HCT116 (cell line): ENCODE measurements around the gene SDC3.

Experiments used
- CEBPB ChIP-seq: IDR thresholded peaks from 2 replicates; pipeline ENCODE4 v1.6.1; 2012; ENCODE audit warnings: low read depth
- EZH2 ChIP-seq: fragments of 200-600 bp; sonication (generic); IDR thresholded peaks from 2 replicates; pipeline ENCODE4 v1.6.1; 2017; ENCODE audit warnings: antibody characterized with exemption, mixed run types
- FOSL1 ChIP-seq: IDR thresholded peaks from 2 replicates; pipeline ENCODE4 v1.6.1; 2012; ENCODE audit warnings: low read depth
- POLR2A ChIP-seq: IDR thresholded peaks from 2 replicates; pipeline ENCODE4 v1.7.0; 2011; ENCODE audit warnings: borderline replicate concordance; ENCODE audit not compliant: insufficient read depth, insufficient read length; ENCODE audit errors: extremely low read depth
- POLR2AphosphoS5 ChIP-seq: IDR thresholded peaks from 2 replicates; pipeline ENCODE4 v1.6.1; 2011; ENCODE audit warnings: mild to moderate bottlenecking, low read depth, low read length, moderate library complexity
- RAD21 ChIP-seq: IDR thresholded peaks from 2 replicates; pipeline ENCODE4 v1.6.1; 2012; ENCODE audit warnings: low read depth, mild to moderate bottlenecking
- SP1 ChIP-seq: IDR thresholded peaks from 2 replicates; pipeline ENCODE4 v1.6.1; 2012; ENCODE audit warnings: low read depth
- TCF7L2 ChIP-seq: IDR thresholded peaks from 2 replicates; pipeline ENCODE4 v1.7.0; 2011; ENCODE audit warnings: borderline replicate concordance, inconsistent platforms; ENCODE audit not compliant: insufficient read depth, insufficient read length; ENCODE audit errors: extremely low read depth
- YY1 ChIP-seq: IDR thresholded peaks from 2 replicates; pipeline ENCODE4 v1.6.1; 2011; ENCODE audit warnings: low read length, low read depth, moderate library complexity, mild to moderate bottlenecking; ENCODE audit not compliant: insufficient replicate concordance; ENCODE audit errors: extremely low read depth
- TF ChIP-seq, protein P1 (sequence below), 3 experiments: fragments of 200-600 bp in 1 of 3; sonication (generic) in 1 of 3; IDR thresholded peaks in 2 of 3; conservative IDR thresholded peaks in 1 of 3; 2 replicates each; pipeline ENCODE4 v1.5.1; 2012 to 2017; ENCODE audit warnings: low read depth in 2 of 3, low read length in 2 of 3, antibody characterized with exemption in 1 of 3, borderline replicate concordance in 1 of 3, control low read depth in 1 of 3, mild to moderate bottlenecking in 1 of 3, mixed read lengths in 1 of 3, mixed run types in 1 of 3, moderate library complexity in 1 of 3; ENCODE audit not compliant: insufficient read depth in 1 of 3
- TF ChIP-seq, protein P2 (sequence below): IDR thresholded peaks from 2 replicates; pipeline ENCODE4 v1.6.1; 2012; ENCODE audit warnings: low read depth
- TF ChIP-seq, protein P3 (sequence below): IDR thresholded peaks from 2 replicates; pipeline ENCODE4 v1.6.1; 2012

DNA sequence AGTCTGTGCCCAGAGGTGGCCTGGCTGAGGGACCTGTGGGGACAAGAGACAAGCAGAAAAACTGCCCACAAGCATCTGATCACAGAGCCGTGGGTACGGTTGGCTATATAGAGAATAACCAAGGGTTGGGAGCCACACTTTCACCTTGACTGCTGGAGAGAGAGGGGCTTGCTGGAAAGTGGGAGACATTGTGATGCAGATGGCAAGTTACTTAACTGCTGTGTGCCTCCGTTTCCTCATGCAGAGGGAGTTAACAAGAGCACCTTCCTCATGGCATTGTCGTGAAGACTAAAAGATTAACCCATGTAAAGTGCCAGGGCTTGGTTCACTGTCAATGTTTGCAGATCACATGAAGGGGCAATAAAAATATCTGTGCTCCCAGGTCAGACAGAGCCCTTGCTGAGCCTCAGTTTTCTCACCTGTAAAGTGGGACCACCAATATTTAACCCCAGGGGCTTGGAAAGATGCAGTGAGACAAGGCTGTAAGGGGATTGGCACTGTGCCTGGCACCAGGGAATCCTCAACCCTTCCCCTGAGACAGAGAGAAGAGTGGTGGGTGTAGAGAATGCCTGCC lies 52.8 kb downstream of the SDC3 start:
- TF ChIP-seq SP1 (no peak), POLR2A (no peak), EZH2 (no peak), POLR2AphosphoS5 (no peak), TCF7L2 (no peak), RAD21 (no peak), YY1 (no peak), CEBPB (no peak), FOSL1 (no peak)
- TF ChIP-seq, protein P1, sequence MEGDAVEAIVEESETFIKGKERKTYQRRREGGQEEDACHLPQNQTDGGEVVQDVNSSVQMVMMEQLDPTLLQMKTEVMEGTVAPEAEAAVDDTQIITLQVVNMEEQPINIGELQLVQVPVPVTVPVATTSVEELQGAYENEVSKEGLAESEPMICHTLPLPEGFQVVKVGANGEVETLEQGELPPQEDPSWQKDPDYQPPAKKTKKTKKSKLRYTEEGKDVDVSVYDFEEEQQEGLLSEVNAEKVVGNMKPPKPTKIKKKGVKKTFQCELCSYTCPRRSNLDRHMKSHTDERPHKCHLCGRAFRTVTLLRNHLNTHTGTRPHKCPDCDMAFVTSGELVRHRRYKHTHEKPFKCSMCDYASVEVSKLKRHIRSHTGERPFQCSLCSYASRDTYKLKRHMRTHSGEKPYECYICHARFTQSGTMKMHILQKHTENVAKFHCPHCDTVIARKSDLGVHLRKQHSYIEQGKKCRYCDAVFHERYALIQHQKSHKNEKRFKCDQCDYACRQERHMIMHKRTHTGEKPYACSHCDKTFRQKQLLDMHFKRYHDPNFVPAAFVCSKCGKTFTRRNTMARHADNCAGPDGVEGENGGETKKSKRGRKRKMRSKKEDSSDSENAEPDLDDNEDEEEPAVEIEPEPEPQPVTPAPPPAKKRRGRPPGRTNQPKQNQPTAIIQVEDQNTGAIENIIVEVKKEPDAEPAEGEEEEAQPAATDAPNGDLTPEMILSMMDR (IDR thresholded peaks at IDR 0.05 in 2 of 3, conservative IDR thresholded peaks at IDR 0.05 in 1 of 3; ENCODE audit: borderline replicate concordance in 1 of 3, insufficient read depth in 1 of 3, low read depth in 2 of 3, low read length in 2 of 3) = no peak
- TF ChIP-seq, protein P2, sequence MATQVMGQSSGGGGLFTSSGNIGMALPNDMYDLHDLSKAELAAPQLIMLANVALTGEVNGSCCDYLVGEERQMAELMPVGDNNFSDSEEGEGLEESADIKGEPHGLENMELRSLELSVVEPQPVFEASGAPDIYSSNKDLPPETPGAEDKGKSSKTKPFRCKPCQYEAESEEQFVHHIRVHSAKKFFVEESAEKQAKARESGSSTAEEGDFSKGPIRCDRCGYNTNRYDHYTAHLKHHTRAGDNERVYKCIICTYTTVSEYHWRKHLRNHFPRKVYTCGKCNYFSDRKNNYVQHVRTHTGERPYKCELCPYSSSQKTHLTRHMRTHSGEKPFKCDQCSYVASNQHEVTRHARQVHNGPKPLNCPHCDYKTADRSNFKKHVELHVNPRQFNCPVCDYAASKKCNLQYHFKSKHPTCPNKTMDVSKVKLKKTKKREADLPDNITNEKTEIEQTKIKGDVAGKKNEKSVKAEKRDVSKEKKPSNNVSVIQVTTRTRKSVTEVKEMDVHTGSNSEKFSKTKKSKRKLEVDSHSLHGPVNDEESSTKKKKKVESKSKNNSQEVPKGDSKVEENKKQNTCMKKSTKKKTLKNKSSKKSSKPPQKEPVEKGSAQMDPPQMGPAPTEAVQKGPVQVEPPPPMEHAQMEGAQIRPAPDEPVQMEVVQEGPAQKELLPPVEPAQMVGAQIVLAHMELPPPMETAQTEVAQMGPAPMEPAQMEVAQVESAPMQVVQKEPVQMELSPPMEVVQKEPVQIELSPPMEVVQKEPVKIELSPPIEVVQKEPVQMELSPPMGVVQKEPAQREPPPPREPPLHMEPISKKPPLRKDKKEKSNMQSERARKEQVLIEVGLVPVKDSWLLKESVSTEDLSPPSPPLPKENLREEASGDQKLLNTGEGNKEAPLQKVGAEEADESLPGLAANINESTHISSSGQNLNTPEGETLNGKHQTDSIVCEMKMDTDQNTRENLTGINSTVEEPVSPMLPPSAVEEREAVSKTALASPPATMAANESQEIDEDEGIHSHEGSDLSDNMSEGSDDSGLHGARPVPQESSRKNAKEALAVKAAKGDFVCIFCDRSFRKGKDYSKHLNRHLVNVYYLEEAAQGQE = no peak
- TF ChIP-seq, protein P3, sequence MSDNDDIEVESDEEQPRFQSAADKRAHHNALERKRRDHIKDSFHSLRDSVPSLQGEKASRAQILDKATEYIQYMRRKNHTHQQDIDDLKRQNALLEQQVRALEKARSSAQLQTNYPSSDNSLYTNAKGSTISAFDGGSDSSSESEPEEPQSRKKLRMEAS = no peak
